K562 (cell line): ENCODE results near the gene RASGRP4. TPM values are rescaled to one million over a fixed set of nuclear protein-coding genes. Genes with fewer than 3 reads are reported as not detected.
A peak's percentile ranks its signal among the peaks of the same experiment; 100 is the strongest.

Experiments
- ARID1B ChIP-seq: fragments of 450-650 bp; IDR thresholded peaks from 2 replicates; pipeline ENCODE4 v1.6.1; 2016; ENCODE audit warnings: antibody characterized with exemption, mild to moderate bottlenecking, inconsistent platforms
- ARID3A ChIP-seq: IDR thresholded peaks from 2 replicates; pipeline ENCODE4 v1.6.1; 2012; ENCODE audit warnings: low read depth, low read length, improper control_type of control experiment, borderline replicate concordance
- CREB3 ChIP-seq: fragments of 450-650 bp; conservative IDR thresholded peaks from 2 replicates; pipeline ENCODE4 v1.6.1; 2016; ENCODE audit warnings: missing genetic modification characterization, low read depth, mild to moderate bottlenecking, missing compliant biosample characterization, moderate library complexity
- DMBX1 ChIP-seq: fragments of 250-450 bp; sonication (Bioruptor Pico); IDR thresholded peaks from 2 replicates; pipeline ENCODE4 v1.8.0; 2022; ENCODE audit warnings: inconsistent platforms, mild to moderate bottlenecking, moderate library complexity, borderline replicate concordance
- ELK3 ChIP-seq: fragments of 450-650 bp; formaldehyde crosslinking; IDR thresholded peaks from 2 replicates; pipeline ENCODE4 v1.4.0; 2020; ENCODE audit warnings: mild to moderate bottlenecking
- FOXK2 ChIP-seq, 2 experiments: fragments of 450-650 bp; IDR thresholded peaks in 1 of 2; conservative IDR thresholded peaks in 1 of 2; 2 replicates each; pipeline ENCODE4 v1.6.1; 2016; ENCODE audit warnings: low read depth in 2 of 2, mild to moderate bottlenecking in 1 of 2
- HMGN3 ChIP-seq: IDR thresholded peaks from 2 replicates; pipeline ENCODE4 v1.6.1; 2011; ENCODE audit warnings: borderline replicate concordance, low read depth, mild to moderate bottlenecking, mixed read lengths, low read length; ENCODE audit not compliant: insufficient read length; ENCODE audit errors: extremely low read depth
- HNRNPK ChIP-seq: fragments of 200-400 bp; formaldehyde crosslinking; IDR thresholded peaks from one replicate; pipeline ENCODE4 v1.6.1; 2018; ENCODE audit warnings: mild to moderate bottlenecking, low read depth, low read length; ENCODE audit not compliant: poor library complexity, severe bottlenecking
- KLF1 ChIP-seq: fragments of 450-650 bp; IDR thresholded peaks from 2 replicates; pipeline ENCODE4 v1.6.1; 2016; ENCODE audit warnings: missing genetic modification characterization, missing compliant biosample characterization
- POLR2AphosphoS5 ChIP-seq: IDR thresholded peaks from 2 replicates; pipeline ENCODE4 v1.6.1; 2011; ENCODE audit warnings: mild to moderate bottlenecking, low read depth, low read length, moderate library complexity; ENCODE audit not compliant: control insufficient read depth, insufficient read depth
- RERE ChIP-seq: sonication (generic); formaldehyde crosslinking; IDR thresholded peaks from 2 replicates; pipeline ENCODE4 v1.8.0; 2023; ENCODE audit warnings: missing genetic modification reagents, mild to moderate bottlenecking, borderline replicate concordance
- SAFB2 ChIP-seq: fragments of 200-400 bp; formaldehyde crosslinking; IDR thresholded peaks from 2 replicates; pipeline ENCODE4 v1.6.1; 2018; ENCODE audit warnings: borderline replicate concordance, low read length, low read depth, moderate library complexity; ENCODE audit not compliant: severe bottlenecking
- ZNF143 ChIP-seq: sonication (generic); formaldehyde crosslinking; IDR thresholded peaks from 2 replicates; pipeline ENCODE4 v1.9.0; 2022; ENCODE audit warnings: mild to moderate bottlenecking, missing genetic modification reagents
- ZNF217 ChIP-seq: sonication (generic); formaldehyde crosslinking; IDR thresholded peaks from 2 replicates; pipeline ENCODE4 v1.8.0; 2022; ENCODE audit warnings: mild to moderate bottlenecking, missing genetic modification reagents
- polyA plus RNA-seq, 8 experiments: library from polyadenylated mRNA; depleted of rRNA in 4 of 8; stranded (reverse) in 5 of 8; unstranded in 3 of 8; fragments of >200 nt; fragmentation: Nextera tagmentation in 2 of 8; fragmentation: Illumina TruSeq in 1 of 8; extraction: Ambion mirVana in 2 of 8; extraction: Trizol in 1 of 8; gene quantifications; 2 replicates each; pipeline versions ENCODE4 v1.2.1 to v1.2.3, GENCODE V29; 2011 to 2014; ENCODE audit warnings: inconsistent platforms in 1 of 8, missing spikeins in 1 of 8
- total RNA-seq, 7 experiments: library from RNA; depleted of rRNA in 6 of 7; stranded (reverse); fragments of >200 nt in 6 of 7; fragmentation: Illumina TruSeq in 2 of 7; extraction: Trizol in 2 of 7; gene quantifications; 2 replicates each; pipeline versions ENCODE4 v1.2.1 to v1.2.3, GENCODE V29; 2011 to 2021; ENCODE audit warnings: low replicate concordance in 1 of 7

Gene RASGRP4
- total and polyA plus RNA-seq, 9 of the 15 experiments (the other 6 are each of a cell fraction or from before 2014, with no cell fraction given): 0.39 to 4.6 (median 3.8) TPM

- no peak for TF ChIP-seq HNRNPK
- TF ChIP-seq CREB3 (tag): no peak
- no peak for TF ChIP-seq SAFB2
- TF ChIP-seq ELK3 (CRISPR knock-in tag): no peak
- TF ChIP-seq ARID3A: no peak
- TF ChIP-seq POLR2AphosphoS5: no peak
- no peak for TF ChIP-seq HMGN3
- peak; percentile 28; the same call in 1 of the 2 replicates for TF ChIP-seq ARID1B
- TF ChIP-seq FOXK2 (conservative IDR thresholded peaks at IDR 0.05 in 1 of 2, IDR thresholded peaks at IDR 0.05 in 1 of 2; ENCODE audit: low read depth in 2 of 2): no peak
- TF ChIP-seq ZNF217: no peak
- TF ChIP-seq RERE (CRISPR knock-in tag): no peak
- TF ChIP-seq DMBX1: no peak
- no peak for TF ChIP-seq KLF1 (tag)
- no peak for TF ChIP-seq ZNF143 (CRISPR knock-in tag)
Measured at GRCh38 chr19:38425810-38426466, at the start of gene RASGRP4 (continued).
